ENCODE measurements around the gene MAP10.
"Not testable (repeated sequence)": the region's sequence is repeated elsewhere in the genome, so short reads cannot be mapped to it uniquely, and the experiment has no call there.

The MAP10 gene, protein sequence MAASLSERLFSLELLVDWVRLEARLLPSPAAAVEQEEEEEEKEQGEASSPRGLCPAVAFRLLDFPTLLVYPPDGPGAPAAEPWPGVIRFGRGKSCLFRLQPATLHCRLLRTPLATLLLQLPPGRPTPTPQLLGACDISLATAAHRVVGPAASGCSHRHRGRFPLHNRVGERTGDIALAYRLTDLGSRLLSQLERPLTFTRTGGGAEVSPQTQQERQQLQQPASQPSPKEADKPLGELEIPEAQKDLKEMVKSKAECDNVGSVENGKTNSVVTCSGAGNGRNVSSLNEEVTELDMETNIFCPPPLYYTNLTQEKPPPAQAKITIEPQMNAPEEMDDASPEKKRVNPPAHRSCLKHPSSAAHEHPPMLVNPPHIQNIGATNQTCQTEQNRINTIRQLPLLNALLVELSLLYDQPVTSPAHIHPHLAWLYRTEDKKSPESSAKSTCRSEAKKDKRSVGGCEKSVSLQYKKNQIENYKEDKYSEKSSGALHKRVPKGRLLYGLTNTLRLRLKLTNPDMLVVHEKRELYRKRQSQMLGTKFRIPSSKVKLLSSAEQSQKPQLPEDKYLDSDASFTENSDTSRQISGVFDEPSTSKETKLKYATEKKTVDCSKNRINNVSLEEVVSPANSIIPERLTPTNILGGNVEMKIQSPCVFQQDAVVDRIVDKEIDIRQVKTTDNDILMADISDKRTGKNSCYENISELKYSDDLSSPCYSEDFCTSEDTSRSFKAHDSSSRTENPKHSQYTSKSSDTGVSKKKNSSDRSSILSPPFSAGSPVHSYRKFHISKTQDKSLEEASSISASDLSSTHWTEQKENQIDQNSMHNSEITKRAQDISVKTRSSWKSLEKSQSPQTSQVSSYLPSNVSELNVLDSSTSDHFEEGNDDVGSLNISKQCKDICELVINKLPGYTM

DNA sequence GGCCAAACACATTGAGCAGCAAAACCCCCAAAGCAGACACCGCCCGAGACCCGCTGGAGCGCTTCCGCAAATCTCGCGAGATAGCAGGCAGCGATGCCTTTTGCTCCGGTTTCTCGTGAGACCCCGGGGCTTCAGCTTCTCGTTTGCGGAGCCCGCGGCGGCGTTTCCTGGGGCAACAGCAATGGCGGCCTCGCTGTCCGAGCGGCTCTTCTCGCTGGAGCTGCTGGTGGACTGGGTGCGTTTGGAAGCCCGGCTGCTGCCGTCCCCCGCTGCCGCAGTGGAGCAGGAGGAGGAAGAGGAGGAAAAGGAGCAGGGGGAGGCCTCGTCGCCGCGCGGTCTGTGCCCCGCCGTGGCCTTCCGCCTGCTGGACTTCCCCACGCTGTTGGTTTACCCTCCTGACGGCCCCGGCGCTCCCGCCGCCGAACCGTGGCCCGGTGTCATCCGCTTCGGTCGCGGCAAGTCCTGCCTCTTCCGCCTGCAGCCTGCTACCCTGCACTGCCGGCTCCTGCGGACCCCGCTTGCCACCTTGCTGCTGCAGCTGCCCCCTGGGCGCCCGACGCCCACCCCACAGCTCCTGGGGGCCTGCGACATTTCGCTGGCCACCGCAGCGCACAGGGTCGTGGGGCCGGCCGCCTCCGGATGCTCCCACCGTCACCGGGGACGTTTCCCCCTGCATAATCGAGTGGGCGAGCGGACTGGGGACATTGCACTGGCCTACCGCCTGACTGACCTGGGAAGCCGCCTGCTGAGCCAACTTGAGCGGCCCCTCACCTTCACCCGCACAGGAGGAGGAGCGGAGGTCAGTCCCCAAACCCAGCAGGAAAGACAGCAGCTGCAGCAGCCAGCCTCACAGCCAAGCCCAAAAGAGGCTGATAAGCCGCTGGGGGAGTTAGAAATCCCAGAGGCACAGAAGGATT lies at the start of gene MAP10:
Gene MAP10 (plus strand): TSS at position 148 of the 917 bp plus-strand sequence. CDS start 34 bp downstream, at position 182.
- peak; percentile 92 for DNase-seq (ENCODE audit: low spot score)

DNA sequence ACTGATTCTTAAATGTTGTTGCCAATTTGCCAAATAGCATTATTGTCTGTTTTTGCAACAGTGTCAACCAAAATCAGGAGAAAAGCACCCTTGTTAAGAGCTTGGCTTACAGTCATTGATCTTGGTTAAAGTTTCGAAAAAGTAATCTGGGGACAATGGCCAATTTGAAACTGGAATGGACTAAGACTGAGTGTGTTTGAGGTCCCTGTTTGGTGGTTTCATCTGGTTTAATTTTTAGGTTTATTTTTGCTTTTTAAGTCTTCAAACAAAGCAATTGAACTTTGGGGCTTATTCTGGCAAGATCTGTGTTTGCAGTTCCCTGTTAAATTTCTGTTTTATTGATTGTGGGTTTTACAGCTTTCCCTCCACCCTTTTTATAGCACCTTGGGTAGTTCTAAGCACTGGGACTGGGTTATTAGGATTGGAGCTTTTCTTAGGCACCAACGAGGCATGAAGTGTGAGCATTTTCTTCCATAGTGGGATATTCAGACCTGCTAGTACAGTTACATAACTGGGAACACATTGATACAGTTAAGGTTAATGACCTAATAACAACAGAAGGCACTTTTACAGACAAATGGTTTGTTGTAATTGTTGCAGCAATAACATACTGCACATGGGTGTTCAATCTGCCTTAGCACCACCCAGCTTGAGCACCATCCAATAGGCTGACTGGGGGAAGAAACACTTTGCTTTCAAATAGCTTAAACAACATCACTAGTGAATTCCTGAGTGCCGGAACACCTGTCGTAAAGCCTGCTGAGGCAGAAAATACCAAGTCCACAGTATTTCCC lies 40.6 kb upstream of the MAP10 start:
- DNase-seq (ENCODE audit: low spot score) = no peak

DNA sequence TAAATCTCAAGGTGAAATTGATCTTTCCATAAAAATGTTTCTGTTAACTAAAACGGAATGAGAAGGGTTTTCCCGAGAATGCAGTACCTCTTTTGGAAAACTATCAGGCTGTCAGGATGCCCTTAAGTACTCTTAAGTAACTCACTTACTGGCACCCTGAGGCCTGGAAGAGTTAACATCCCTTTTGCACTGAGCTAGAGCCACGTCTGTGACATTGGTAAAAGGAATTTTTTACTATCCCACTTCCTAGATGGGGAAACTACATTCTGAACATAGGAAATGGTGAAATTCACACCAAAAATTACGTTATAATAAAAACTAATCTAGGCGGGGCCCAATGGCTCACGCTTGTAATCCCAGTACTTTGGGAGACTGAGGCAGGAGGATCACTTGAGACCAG lies 39.7 kb upstream of the MAP10 start:
- no peak for DNase-seq (ENCODE audit: low spot score)

DNA sequence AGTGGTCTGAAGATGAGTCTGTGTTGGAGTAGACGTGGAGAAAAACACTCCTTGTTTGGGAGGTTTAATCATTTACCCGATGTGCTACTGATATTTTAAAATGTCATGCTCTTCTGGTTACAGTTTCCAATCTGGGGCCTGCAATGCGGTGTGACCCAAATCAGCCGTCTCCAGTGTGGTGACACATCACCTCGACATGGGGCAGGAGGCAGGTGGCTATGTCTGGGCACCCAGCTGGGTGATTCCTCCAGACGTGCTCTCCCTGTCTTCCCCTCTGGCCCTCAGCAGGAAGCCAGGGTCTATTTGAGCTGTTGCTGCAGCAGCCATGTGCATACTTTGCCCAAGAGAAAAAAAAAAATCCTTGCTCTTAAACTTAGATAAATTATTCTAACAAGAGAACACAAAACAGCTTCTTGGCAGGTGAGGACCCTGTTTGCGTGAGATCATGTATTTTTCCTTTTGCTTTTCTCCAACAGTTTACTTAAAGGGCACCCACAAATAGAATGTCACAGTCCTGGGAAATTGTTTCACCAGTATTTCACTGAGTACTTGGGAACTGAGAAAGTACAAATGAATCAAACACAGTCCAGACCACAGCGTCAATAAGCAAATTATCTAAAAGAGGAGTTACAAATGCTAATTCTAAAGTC lies 38.9 kb upstream of the MAP10 start:
- DNase-seq (ENCODE audit: low spot score) = no peak

DNA sequence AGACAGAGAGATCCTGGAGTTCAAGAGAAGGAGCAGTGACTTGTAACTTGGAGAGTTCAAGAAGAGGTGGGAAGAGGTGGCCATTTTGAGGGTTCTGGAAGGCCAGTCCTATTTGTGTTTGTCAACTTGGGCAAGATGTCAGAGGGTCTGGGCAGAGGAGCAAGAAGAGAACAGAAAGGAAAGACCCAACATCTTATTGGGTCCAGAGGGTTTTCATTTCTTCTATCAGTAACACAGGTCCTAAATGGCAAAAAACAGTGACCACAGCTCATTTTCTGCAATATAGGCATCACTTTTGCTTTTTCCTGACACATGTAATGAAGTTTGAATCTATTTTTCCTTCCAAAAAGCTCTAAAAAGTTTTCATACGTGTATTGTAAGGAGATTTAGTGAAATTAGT lies 38.3 kb upstream of the MAP10 start:
- no peak for DNase-seq (ENCODE audit: low spot score)

DNA sequence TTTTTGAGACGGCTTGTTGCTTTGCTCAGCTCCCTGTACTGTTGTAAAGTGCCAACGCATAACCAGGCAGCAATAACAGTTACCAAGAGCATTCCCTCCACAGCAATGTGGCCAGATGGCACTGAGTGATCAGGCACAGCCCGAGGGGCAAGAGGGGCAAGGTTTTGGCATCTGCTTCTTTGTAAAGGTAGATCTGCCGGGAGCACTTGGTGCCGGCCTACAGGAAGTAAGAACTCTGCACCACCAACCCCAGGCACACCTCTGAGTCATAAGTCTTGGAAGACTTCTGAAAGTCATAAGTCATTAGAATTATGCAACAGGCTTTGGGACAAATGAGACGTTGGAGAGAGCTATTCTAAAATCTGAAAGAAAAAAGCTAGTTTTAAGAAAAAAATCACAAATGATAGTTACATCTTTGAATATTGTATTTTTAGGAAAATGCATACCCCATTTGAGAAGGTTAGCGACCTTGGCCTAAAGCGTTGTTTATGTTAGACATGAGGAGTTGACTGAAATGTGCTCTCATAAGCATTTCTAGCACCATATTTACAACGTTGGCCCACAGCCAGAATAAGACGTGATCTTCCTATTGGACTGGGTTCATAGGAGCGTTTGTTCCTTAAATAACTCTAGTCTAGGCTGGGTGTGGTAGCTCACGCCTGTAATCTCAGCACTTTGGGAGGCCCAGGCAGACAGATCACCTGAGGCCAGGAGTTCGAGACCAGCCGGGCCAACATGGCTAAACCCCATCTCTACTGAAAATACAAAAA lies 37.7 kb upstream of the MAP10 start:
- peak; percentile 75 for DNase-seq (ENCODE audit: low spot score)

DNA sequence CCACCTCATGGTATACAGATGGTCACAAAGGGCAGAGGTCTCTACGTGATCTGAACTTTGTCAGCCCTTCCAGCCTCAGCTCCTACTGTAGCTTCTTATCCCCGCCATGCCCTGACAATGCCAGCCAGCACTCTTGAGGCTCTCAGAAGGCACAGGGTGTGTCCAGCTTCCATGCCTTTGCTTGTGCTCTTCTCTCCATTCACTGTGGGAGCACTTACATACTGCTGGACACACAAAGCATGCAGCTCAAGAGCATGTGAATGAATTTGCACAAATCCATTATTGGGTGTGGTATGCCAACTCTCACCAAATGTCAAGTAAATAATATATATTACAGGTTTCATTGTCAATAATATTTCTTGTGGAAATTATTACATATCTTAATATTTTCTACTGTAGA lies 36.4 kb upstream of the MAP10 start:
- no peak for DNase-seq (ENCODE audit: low spot score)

DNA sequence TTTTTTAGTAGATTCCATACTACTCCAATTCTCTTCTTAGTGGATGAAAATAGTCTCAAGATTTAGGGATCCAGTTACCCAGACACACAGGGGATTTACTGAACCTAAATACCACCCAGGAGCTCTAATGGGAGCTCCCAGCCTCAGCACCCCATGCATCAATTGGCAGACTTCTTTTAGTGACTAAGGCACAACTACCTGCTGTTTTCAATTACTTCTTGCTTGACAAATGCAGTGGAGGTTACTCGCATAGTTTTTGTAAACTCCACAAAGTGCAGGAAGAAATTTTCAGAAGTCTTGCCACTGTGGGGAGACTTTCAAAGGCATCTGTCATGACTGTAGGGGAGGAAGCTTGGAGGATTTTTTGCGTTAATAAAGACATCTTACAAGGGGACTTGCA lies 35.5 kb upstream of the MAP10 start:
- DNase-seq (ENCODE audit: low spot score) = no peak

DNA sequence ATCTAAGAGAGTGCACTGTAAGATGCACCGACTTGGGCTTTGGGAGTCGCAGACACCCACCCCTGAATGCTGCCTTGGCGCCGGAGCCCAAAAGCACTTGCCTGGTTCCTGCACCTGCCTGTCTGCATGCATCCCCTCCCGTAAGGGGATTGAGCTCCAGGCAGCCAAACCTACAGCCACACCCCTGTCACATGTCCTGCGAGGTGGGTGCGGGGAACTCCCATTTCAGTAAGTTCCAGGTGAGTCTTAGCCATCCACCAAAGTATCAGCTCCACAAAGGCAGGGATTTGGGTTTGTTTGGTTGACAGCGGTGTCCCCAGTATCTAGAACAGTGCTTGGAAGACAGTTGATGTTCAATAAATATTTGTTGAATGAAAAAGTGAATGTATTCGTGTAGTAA lies 31.5 kb upstream of the MAP10 start:
- DNase-seq (ENCODE audit: low spot score) = no peak

DNA sequence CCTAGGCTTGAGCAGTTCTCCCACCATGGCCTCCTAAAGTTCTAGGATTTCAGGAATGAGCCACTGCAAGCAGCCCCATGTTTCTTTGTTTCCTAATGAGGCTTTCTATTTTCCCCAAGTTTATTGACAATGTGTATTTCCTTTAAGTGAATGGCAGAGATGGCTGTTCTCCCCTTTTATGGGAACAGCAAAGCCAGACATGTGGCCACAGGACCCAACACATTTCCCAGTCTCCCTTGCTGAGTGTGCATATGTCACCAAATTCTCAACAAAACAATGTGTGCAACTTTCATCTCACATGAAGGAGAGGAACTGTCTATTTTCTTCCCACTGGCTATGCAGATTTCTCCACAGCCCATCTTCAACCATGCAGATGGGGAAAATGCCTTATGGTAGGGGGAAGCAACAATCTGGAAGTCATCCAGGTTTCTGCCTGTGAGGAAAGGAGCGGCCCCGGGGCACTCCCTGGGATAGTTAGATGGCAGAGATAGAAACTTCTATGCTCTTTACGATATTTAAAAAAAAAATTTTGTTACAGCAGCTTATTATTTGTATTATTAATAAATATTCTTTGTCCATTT lies 28.6 kb upstream of the MAP10 start:
- DNase-seq (ENCODE audit: low spot score) = no peak

DNA sequence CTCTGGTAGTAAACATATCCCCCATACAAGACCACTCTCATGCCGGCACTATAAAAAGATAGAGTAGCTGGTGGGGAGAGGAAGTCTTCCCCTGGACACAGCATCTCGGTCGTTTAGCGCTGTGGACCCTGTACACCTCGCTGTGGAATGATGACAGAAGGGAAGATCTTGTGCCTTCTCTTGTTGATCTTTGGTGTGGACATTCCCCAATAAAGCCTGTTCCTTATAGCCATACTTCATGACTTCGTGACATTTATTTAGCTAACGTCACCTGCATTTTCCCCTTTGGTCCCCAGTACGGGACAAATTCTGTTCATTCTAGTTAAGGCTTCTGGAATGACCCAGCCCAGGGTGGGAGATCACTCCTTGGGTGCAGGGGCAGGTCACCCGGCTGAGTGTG lies 24.9 kb upstream of the MAP10 start:
- DNase-seq (ENCODE audit: low spot score) = no peak

DNA sequence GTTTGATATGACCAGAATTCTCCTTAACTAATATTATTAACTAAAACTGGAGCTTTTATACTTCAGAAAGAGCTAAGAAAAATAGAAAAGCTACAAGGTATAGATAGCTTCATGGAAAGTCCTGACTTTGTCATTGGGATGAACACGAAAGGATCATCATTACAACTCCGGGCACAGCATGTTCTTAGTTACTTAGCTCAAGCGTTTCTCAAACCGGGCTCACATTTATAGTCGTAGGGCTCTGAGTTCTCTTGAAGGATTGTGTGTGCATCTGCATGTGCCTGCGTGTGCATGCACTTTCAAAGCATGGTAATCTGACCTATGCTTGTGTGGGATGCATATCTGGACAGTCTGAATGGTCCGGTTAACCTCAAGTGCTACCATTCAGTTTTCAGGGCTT lies 20.4 kb upstream of the MAP10 start:
- no peak for DNase-seq (ENCODE audit: low spot score)

DNA sequence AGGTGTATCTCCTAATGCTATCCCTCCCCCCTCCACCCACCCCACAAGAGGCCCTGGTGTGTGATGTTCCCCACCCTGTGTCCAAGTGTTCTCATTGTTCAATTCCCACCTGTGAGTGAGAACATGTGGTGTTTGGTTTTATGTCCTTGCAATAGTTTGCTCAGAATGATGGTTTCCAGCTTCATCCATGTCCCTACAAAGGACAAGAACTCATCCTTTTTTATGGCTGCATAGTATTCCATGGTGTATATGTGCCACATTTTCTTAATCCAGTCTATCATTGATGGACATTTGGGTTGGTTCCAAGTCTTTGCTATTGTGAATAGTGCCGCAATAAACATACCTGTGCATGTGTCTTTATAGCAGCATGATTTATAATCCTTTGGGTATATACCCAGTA lies 19.6 kb upstream of the MAP10 start:
- not testable (repeated sequence) for DNase-seq (ENCODE audit: low spot score)

DNA sequence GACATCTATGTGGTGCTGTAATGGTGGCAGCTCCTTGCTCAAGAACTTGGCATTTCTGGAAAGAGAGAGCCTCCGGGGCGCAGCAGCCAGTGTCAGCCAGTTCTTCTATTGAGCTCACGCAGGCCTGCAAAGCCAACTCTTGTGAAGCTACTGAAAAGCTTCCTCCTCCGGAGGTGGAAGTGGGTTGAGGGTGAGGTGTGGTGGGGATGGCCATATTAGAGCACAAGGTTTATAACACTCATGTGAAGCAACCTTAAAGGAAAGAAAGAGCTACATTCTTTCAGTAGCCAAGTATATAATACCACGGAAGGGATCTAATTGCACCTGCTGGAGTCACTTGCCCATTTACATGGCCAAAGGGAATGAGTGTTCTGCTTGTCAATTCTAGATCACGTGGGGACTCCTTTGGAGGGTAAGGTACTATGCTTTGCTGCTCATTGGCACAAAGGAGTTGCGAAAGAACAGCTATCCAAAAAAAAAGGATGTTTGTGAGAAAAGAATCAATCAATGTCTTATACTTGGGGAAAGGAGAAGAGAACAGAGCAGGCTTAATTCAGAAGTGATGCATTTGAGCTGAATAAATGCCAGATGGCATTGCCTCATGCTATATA lies 18.3 kb upstream of the MAP10 start:
- DNase-seq (ENCODE audit: low spot score) = no peak

DNA sequence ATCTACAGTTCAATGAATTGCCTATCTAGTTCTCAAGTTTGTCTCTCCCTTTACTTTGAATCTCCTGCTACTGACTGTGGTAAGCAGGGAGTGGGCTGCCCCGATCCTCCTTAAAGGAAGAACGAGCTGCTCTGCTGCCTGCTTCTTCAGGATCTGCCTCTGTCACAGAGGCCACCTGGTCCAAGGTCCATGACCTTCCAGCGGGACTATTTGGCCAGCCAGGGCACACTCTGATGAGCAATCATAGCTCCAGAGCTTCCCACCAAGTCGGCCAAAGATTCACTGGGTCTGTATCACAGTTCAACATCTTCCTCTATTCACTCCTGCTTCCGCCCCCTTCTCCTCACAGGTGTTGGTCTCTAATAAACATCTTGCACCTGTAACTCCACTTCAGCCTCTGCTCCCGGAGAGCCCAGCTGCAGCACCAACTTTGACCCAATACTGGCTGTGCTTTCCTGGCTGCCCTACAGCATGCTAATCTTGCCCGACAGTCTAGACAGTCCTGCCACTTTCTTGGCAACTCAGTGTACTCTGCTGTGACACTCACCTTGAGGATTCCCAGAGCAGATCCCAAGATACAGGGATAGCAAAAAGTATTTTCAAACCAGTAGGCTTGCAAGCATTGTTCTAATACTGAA lies 16.9 kb upstream of the MAP10 start:
- DNase-seq (ENCODE audit: low spot score) = no peak

DNA sequence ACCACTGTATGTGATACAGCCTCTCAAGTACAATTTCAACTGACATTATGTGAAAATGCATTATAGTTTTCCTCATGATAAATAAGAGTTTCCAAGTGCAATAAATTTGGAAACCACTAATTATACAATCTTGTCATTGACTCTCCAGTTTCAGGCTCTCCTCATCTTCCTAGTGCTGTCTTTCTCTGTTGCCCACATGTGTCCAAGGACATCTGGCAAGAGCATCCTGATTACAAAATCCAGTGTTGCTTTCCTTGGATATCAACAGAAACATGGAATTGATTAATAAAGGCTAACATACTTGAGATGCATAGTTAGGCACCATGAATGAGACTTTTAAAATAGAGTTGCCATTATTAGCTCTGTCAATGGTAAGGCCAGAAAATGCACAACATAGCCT lies 15.6 kb upstream of the MAP10 start:
- peak; percentile 17 for DNase-seq (ENCODE audit: low spot score)

DNA sequence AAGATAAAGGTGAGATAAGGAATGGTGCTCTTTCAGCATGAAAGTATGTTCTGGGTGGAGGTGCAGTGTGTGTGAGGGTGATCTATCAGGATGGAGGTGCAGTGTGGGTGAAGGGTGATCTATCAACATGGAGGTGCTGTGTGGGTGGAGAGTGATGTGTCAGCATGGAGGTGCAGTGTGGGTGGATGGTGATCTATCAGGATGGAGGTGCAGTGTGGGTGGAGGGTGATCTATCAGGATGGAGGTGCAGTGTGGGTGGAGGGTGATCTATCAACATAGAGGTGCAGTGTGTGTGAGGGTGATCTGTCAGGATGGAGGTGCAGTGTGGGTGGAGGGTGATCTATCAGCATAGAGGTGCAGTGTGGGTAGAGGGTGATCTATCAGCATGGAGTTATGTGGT lies 12.3 kb upstream of the MAP10 start:
- no peak for DNase-seq (ENCODE audit: low spot score)

DNA sequence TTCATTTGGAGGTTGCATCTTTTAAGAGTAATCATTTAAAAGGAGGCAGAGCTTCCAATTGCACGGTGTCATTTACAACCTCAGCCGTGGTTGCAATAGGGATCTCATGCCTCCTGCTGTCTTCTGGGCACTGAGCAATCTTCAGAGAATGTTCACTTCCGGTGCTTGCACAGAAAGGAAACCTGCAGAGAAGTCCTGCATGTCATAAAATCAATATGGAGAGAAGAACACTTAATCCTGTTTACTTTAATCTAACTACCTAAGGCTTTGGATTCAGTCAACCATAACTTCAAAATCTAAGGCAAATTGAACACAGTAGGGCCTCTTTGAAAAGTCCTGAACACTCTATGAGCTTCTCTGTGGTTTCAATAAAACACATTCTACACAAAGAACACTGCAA lies 11.3 kb upstream of the MAP10 start:
- peak; percentile 40 for DNase-seq (ENCODE audit: low spot score)

Data from GM03348 (cell line).